Left colon (tissue), 2 donors: ENCODE results near the gene RNPEP. TPM values are rescaled to one million over a fixed set of nuclear protein-coding genes. Genes with fewer than 3 reads are reported as not detected.
"Not testable (repeated sequence)": the region's sequence is repeated elsewhere in the genome, so short reads cannot be mapped to it uniquely, and the experiment has no call there.

ENCODE experiments used
- ATAC-seq: fragments of 200-7000 bp; cut with Tn5 transposase; one replicate; pipeline ENCODE4 v1.9.1; 2020; ENCODE audit warnings: mild to moderate bottlenecking, moderate library complexity
- DNase-seq, 2 donors: peaks; one replicate each; pipeline ENCODE4 v3.0.0-alpha.2; 2020
- intact Hi-C, 2 donors: fragments of 100-400 bp; cut with DNase I in 1 of 2; cut with micrococcal nuclease in 1 of 2; formaldehyde crosslinking; loops; one replicate each; pipeline versions ENCODE4 v1.11.2 to v1.14.0; 2022; cut with DNase I, micrococcal nuclease
- long read RNA-seq: library from polyadenylated mRNA; unstranded; transcript quantifications from one replicate; pipeline ENCODE4 v2.0.0, GENCODE V29; 2021
- total RNA-seq, 2 donors: library from RNA; stranded (reverse); fragmentation: NEBNext Ultra II Directional; extraction: Animal tissue kit (Norgen Biotek cat#: 25700); gene quantifications; one replicate each; pipeline ENCODE4 v1.2.1, GENCODE V29; 2021
- donor health status: DM: no; HTN: no; CAD: no.
- donor health status: DM: yes; HTN: yes; CAD: no.

RNPEP gene
- 100 to 1,000 TPM; 124 to 139 TPM for total RNA-seq
- long read RNA-seq, transcript RNPEP-201 (11 exons, 2,427 nt), result major isoform, 375 of 474 reads
- long read RNA-seq, partial matches to known transcripts, result 48 of 474 reads
- long read RNA-seq, other reads (novel, unspliced or antisense), result 48 of 474 reads

DNA sequence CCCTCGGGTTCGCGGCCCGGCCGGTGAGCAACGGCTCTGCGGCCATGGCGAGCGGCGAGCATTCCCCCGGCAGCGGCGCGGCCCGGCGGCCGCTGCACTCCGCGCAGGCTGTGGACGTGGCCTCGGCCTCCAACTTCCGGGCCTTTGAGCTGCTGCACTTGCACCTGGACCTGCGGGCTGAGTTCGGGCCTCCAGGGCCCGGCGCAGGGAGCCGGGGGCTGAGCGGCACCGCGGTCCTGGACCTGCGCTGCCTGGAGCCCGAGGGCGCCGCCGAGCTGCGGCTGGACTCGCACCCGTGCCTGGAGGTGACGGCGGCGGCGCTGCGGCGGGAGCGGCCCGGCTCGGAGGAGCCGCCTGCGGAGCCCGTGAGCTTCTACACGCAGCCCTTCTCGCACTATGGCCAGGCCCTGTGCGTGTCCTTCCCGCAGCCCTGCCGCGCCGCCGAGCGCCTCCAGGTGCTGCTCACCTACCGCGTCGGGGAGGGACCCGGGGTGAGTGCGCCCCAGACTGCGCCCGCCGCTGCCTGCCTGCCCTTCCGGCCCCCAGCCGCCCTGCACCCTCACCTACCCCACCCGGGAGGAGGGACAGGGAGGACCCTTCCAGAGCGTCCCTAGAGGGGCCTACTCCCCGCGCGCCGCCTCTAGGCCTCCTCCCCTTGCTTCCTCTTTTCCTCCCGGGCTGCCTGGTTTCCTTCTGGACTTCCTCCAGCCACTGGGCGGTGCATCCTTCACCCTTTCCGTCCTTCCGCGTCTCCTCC is at the start of gene RNPEP:
RNPEP (plus strand) TSS at position 26 of the 757 bp plus-strand sequence; CDS start at position 45, 19 bp downstream.
- intact Hi-C loops, result no loop called here
- peak; percentile 86 for ATAC-seq
- DNase-seq, result peak; percentile 79 to 81

GRCh38 chr1:201933840-201934430 is 48.5 kb upstream of the RNPEP start:
- no peak for ATAC-seq
- no peak for DNase-seq
- intact Hi-C loops, result no loop called here

- DNase-seq (no peak), ATAC-seq (no peak)
These were observed 44.7 kb upstream of the RNPEP start for GRCh38 chr1:201937624-201938213.

DNA sequence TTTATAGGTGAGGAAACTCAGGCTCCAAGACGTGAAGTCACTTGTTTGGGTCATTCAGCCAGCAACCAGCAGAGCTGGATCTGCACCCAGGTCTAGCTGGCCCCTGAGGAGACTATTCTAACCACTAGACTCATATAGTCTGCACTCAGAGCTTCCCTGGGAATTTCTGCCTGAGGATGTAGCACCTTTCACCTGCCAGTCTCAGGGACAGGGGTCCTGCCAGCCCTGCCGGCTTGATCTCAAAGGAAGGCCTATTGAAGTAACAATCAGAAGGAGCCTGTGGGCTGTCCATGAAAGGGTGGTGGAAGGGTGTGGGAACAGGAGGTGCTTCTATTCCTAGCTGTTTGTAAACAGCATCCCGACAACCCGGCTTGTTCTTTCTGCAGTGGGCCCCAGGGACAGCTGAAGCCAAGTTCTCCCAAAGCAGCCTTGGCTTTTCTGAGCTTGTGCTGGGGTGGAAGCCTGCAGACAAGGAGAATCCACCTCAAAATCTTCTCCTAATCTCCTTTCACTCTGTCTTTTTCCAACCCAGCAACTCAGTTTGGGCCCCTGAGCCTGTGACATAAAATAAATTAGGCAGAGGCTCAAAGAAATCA is 43.9 kb upstream of the RNPEP start:
- ATAC-seq (no peak), DNase-seq (no peak)
- intact Hi-C loops, result no loop called here

More at GRCh38 chr1:201937624-201938213, 44.7 kb upstream of the RNPEP start:
- intact Hi-C loops, result no loop called here

GRCh38 chr1:201939148-201939547 is 43.3 kb upstream of the RNPEP start:
- ATAC-seq, result no peak
- DNase-seq, result no peak
- intact Hi-C loops, result no loop called here

- DNase-seq, result no peak
- no peak for ATAC-seq
- intact Hi-C loops, result no loop called here
These were observed 42.9 kb upstream of the RNPEP start for GRCh38 chr1:201939574-201939973.

GRCh38 chr1:201940316-201940715 is 42.1 kb upstream of the RNPEP start:
- intact Hi-C loops, DNase-seq, ATAC-seq: not testable (repeated sequence)

- DNase-seq, result no peak
These were observed 40.9 kb upstream of the RNPEP start for GRCh38 chr1:201941420-201942128.

GRCh38 chr1:201942129-201942495 is 40.3 kb upstream of the RNPEP start:
- no peak for ATAC-seq
- DNase-seq, result no peak
- intact Hi-C loops, result no loop called here

More at GRCh38 chr1:201941420-201942128, 40.9 kb upstream of the RNPEP start:
- no peak for ATAC-seq
- intact Hi-C loops, result no loop called here

DNA sequence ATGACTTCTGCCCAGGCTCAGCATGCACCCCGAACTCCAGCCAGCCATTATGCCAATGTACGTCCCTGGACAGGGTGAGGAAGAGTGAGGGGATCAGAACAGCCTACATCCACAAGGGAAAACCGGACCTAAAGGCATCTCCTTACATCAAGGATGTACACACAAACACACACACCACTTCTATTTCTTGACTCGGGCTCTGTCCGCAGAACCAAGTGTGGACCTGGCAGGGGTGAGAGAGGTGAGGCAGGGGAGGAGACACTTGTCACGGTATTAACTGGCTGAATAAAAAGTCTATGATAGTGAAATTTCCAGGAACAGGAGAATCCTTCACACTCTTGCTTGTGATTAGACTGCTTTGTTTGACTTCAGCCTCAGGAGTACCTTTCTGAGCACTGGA is 38.4 kb upstream of the RNPEP start:
- DNase-seq, result no peak
- no peak for ATAC-seq
- intact Hi-C loops, result no loop called here

DNA sequence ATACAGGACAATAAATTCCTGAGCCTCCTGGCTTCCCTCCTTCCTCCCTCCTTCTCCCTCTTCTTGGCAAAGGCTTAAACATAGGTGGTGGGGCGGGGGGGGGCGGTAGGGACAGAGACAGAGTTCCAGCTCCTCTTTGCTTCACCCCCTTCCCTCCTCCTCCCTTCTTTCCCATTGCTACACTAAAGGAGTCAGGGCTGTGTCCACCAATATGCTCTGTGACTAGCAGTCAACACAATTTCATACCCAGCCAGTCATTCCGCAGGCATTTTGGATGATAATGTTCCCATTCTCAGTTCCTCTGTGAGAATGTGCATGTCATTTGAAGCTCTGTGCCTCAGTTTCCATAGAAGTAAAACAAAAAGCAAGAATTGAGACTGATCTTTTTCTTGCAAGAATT is 37.8 kb upstream of the RNPEP start:
- DNase-seq (no peak), ATAC-seq (no peak)
- intact Hi-C loops, result no loop called here

DNA sequence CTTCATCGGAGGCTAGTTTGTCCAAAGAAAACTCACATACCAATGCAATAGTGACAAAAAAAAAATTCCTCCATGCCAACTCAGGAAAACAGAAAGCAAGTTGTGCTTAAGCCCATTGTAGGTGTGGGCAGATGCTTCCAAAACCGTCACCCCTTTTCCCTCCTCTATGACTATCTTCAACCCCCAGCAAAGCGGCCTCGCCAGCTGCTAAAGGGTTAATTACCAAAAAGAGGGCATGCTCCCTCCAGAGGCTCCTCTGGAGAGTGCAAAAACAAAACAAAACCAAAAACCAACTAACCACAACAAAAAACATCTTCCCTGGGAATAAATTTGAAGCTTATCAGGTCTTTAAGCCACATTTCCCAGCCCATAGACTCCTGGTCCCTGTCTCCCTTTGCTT is 37.3 kb upstream of the RNPEP start:
- no peak for DNase-seq
- intact Hi-C loops, result no loop called here

GRCh38 chr1:201945863-201946223 is 36.6 kb upstream of the RNPEP start:
- ATAC-seq (no peak), DNase-seq (no peak)
- intact Hi-C loops, result no loop called here

More for the DNA sequence above, 37.3 kb upstream of the RNPEP start:
- no peak for ATAC-seq

- DNase-seq (peak; percentile 70 to 87), ATAC-seq (peak; percentile 86)
- intact Hi-C loops, result no loop called here
These were observed 36.1 kb upstream of the RNPEP start, which contains the start of gene LMOD1 for GRCh38 chr1:201946224-201946908. TSS of gene LMOD1 (minus strand) at chr1:201946548. CDS start at chr1:201946340, 208 bp downstream.

DNA sequence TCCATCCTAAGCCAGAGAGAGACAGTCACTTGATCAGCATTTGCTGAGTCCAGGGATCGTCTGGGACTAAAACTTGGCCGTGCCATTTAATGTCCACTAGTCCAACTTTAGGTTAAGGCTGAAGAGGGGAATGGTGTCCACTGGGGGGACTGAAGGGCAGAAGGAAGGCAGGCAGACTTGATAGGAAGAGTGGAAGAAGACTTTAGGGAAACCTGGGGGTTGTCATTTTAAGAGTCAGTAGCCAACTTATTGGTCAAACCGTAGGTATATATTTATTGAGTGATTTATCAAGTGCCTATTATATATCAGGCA is 34.8 kb upstream of the RNPEP start:
- ATAC-seq (no peak), DNase-seq (no peak)
- intact Hi-C loops, result no loop called here

DNA sequence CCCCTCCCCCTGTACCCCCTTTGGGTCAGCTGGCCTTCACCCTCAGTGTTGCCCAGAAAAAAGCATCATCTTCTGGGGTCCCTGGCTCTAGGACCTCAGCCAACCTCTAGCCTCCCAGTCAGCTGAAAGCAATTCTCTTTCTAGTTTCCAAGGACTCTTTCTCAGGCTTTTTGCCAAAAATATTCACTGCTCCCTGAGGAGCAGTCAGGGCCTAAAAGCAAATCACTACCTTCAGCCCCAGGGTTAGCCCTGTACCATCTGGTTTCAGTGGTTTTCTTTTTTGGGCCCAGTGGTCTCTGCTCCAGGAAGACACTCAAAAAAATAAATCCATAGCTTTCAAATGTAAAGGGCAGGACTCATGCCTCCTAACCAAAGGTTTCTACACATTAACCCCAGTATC is 33.0 kb upstream of the RNPEP start:
- ATAC-seq, result no peak
- intact Hi-C loops, result no loop called here

GRCh38 chr1:201954263-201955008 is 28.0 kb upstream of the RNPEP start:
- DNase-seq (no peak), ATAC-seq (peak; percentile 3)
- intact Hi-C loops, result loop anchor here in 1 of 2 donors (5.0 kb wide), 1 partner anchor 67 kb away; the partner anchor contains the start of gene SHISA4

More for the DNA sequence above, 33.0 kb upstream of the RNPEP start:
- DNase-seq, result no peak
